SK-N-SH treated with all-trans-retinoic acid at 6 μM for 48 hours (cell line): Measurements from ENCODE around the gene BICD1.

ENCODE experiments used
- ARNTL ChIP-seq: fragments of 450-650 bp; formaldehyde crosslinking; IDR thresholded peaks from 2 replicates; pipeline ENCODE4 v1.5.0; 2020; ENCODE audit warnings: low read depth, mild to moderate bottlenecking, moderate library complexity, borderline replicate concordance
- ESRRG ChIP-seq: fragments of 250-450 bp; sonication (Bioruptor Pico); IDR thresholded peaks from 2 replicates; pipeline ENCODE4 v1.6.1; 2021; ENCODE audit warnings: mild to moderate bottlenecking
- TCF4 ChIP-seq: fragments of 250-450 bp; sonication (Bioruptor Pico); IDR thresholded peaks from 2 replicates; pipeline ENCODE4 v1.8.0; 2021; ENCODE audit warnings: mild to moderate bottlenecking, moderate library complexity, borderline replicate concordance
- TOX ChIP-seq: fragments of 250-450 bp; sonication (Bioruptor Pico); IDR thresholded peaks from 2 replicates; pipeline ENCODE4 v1.8.0; 2021; ENCODE audit warnings: mild to moderate bottlenecking, moderate library complexity, borderline replicate concordance

DNA sequence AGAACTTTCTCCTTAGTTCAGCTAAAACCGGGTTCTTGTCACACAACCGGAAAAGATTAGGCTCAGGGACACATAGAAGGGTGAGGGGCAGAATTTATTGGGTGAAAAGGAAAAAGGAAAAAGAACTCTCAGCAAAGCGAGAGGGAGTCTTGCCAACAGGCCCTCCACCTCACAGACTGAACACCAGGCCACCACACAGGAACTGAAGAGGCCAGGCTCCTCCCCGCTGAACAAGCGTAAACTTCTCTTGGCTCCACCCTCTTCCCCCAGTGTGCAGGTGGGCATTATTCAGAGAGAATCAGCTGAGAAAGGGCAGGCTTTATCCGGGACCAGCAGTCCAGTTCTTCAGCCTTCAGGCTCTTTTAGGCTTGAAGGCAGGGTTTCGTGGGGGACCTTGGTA is 167.1 kb downstream of the BICD1 start:
- TF ChIP-seq TOX, result no peak
- no peak for TF ChIP-seq ESRRG (CRISPR knock-in tag)
- TF ChIP-seq ARNTL (CRISPR knock-in tag), result no peak
- TF ChIP-seq TCF4 (CRISPR knock-in tag), result no peak
